Epidermal melanocyte (primary cell): ENCODE data around the gene SLIT1.

ENCODE experiments used
- DNase-seq: peaks from one replicate; pipeline ENCODE4 v3.0.0; 2011; ENCODE audit warnings: low spot score; ENCODE audit not compliant: insufficient read length

The SLIT1 gene

GRCh38 chr10:97065128-97065527 lies 120.6 kb downstream of the SLIT1 start:
- DNase-seq, result no peak

DNA sequence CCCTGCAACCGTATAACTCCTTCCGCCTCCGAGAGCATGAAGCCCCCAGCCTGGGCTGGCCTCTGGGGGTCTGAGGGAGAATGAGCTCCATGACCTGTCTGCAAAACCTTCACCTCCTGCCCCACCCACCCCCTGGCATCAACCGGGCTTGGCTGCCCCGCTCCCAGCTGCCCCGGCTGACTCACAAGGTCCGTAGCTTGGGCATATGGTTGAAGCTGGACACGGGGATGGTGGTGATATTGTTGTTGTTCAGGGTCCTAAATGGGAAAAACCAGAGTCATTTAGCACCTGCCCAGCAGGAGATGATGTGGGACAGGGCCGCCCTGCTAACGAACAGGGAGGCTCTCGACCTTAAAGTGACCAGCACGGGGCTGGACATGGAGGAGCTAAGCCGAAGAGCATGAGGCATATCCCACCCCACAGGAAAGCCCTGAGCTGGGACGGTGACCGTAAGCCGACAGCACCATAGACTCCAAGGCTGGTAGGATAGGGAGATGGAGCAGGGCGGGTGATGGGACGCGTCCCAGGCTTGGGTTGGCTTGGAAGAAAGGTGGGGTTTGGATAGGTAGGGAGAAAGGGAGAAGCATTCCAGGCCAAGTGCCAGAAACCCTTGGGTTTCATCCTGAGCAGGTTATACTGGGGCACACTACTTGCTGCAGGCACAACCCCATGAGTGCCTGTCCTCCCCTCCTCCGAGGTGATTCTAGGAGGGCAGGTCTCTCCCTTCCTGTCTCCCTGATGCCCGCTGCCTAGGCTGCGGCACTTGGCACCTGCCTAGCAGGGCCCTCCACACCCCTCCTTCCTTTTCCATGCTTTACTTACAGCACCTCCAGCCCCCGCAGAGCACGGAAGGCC lies 121.5 kb downstream of the SLIT1 start:
- DNase-seq, result no peak

DNA sequence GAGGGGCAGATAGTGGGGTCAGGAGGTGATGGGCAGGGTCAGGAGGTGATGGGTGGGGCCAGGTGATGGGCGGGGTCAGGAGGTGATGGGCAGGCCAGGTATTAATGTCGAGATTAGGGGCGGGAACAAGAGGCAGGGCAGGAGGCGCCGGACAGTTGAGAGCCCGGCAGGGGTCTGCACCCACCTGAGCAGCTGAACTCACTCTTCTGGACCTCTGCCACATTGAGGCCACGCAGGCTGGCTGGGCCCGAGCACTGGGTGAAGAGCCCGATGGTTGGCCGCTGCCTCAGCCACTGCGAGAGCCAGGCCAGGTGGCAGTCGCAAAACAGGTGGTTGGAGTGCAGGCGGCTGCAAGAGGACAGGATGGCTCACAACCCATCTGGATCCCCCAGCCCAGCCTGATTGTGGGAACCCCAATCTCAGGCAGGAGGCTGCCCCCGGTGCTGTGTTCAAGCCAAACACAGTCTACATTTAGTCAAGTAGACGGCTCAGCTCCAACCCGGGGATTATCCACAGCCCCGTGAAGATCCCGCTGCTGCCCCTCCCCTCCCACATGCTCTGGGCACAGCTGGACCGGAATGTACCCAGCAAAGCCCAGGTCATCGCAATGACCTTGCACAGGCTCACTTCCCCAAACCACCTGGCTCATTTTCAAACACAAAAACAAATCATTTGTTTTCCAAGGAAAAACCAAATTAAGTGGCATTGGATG lies 122.3 kb downstream of the SLIT1 start:
- no peak for DNase-seq

DNA sequence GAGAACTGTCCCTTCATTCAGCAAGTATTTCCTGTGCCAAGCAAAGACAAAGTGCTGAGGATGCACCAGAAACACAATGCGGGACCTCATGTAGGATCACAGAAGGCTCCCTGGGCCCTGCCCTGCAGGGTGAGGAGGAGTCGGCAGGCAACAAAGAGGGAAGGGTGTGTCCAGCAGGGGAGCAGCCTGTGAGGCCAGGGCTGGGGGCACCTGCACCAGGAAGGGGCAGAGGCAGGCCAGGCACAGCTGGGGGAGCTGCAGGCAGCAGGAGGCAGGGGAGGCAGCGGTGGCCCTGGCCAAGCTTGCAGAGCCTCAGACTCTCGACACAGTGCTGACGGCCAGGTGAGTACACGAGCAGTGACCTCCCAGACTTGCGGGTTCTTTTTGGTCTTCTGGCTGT lies 123.3 kb downstream of the SLIT1 start:
- no peak for DNase-seq

DNA sequence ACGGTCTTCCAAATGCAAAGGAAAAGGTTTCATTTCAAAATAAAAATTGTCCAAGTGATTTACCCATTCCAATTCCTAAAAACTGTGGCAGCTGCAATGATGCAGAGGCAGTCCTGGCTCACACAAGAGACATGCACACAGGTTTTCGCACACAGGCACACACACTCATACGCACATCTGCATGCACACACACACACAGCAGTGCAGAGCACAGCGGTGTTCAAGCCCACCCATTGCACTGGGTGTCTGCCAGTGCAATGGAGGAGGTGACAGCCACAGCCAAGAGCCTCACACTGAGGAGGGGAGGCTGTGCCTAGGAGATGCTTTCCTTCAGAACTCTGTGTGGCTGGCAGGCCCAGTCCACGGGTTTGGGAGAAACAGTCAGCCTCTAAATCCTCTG lies 123.7 kb downstream of the SLIT1 start:
- no peak for DNase-seq

- DNase-seq, result no peak
Measured at GRCh38 chr10:97061423-97061822, 124.3 kb downstream of the SLIT1 start.

DNA sequence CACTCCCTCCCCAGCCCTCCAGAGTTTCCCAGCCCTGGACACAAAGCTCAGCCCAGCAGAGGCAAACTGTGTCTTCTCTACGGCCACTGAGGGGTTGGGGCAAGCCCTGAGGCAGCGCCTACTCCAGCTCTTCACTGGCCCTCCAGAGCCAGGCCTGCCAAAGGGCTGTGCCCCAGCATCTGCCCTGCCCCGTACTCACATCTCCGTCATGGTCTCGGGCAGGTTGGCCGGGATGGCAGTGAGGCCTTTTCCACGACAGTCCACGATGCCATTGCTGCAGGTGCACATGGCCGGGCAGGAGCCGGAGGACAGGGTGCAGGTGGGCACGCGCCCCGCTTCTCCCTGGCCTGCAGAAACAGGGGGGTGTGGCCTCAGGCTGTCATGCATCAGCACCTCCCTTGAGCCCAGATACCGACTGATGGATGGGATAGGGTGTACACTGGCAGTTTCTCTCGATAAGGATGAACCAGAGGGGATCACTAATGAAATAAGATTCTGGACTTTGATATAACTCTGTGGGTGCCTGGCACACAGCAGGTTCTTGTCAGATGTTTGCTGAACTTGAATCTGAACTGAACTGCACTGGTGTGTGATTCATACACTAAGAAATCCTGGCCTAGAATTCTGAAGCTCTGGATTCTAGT lies 125.2 kb downstream of the SLIT1 start:
- DNase-seq, result no peak

- DNase-seq, result no peak
Measured at GRCh38 chr10:97059872-97060205, 125.9 kb downstream of the SLIT1 start.

DNA sequence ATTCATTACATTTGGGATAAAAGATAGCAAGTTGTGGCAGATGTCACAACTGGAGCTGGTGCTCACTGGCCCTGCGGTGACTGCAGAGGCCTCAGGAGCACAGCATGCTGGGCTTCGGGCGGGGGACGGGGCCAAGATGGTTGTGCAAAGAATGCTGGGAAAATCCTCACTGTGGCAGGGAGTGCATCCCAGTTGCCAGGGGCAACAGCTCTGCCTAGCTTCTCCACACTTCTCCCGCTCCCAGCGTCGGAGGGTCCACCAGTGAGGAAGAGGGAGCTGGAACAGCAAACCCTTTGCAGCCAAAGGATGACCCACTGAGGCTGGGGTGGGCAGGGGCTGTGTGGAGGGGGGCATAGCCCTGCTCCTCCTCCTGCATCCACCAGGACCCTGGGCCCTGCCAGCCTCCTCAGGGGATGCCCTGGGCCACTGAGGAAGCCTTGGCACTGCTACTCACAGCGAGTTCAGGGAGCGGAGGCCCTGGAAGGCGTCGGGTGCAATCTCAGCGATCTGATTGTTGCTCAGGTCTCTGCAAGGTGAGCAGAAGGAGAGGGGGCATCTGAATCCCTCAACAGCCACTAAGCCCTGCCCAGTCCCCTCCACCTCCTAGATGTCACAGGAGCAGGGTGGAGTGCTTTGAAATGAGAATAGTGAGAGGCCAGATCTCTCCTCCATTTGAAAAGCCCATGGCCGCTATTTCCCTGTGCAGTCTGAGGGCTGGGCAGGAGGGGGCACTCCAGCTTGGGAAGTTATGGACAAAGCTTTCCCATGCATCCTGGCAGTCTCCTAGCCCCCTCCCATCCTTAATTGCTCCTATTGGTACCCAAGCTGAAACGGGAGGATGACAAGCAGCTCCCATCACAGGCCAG lies 126.5 kb downstream of the SLIT1 start:
- DNase-seq, result no peak

- no peak for DNase-seq
Measured at GRCh38 chr10:97058521-97058920, 127.2 kb downstream of the SLIT1 start.

GRCh38 chr10:97057491-97058235 lies 128.1 kb downstream of the SLIT1 start:
- DNase-seq, result no peak

DNA sequence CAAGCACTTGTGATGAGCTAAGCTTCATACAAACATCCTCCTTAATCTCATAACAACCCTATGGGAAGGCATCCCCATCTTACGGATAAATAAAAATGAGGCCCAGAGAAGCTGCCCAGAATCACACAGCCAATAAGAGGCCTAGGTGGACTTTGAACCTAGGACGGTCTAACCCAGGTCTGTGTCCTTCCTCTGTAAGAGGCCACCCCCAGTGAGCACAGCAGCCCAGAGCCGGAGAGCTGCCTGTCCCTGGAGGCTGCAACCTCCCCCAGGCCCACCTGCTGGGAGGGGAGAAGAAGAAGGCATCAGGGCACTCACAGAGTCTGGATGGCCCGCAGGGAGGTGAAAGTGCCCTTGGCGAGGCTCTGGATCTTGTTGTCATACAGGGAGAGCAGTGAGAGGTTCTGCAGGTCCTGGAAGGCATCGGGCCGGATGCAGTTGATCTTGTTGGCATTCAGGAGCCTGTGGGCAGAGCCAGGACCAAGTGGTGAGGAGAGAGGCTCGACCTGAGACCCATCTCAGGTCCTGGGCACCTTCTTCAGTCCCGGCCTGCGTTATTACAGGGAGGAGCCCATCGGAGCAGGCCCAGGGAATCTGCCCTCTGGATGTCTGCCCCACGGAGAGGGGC lies 129.6 kb downstream of the SLIT1 start:
- DNase-seq, result no peak

DNA sequence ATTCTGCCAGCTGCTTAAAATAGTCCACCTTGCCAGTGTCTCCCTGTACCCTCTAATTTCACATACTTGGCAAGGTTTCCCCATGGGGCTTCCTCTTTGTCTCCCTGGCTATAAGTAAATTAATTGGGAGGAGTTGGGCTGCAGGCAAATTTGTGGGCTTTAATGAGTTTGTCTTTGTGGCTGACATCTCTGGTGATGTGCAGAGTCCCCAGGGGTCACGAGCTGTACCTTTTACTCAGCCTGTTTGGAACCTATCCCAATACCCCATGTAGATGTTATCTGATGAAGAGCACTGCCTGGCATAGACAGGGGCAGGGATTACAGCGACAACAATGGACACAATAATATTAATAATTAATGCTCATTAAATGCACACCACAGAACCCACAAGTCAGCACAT lies 132.5 kb downstream of the SLIT1 start:
- no peak for DNase-seq

DNA sequence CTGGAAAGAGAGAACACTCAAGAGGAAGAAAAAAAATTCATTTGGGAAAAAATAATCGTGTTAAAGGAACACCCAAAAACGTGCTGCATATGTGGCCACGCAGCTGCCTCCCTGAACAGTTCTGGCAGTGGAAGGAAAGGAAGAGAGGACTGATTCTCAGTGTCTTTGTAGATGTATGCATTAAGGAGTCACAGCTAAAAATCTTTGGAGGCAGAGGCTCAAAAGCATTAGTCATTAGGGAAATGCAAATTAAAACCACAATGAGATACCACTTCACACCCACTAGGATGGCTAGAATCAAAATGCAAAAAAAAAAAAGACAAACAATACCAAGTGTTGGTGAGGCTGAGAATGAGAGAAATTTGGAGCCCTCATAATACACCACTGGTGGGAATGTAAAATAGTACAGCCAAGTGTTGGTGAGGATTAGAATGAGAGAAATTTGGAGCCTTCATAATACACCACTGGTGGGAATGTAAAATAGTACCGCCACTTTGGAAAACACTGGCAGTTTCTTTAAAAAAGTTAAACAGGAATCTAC lies 134.7 kb downstream of the SLIT1 start:
- DNase-seq, result no peak

- DNase-seq, result no peak
Measured at GRCh38 chr10:97050205-97050745, 135.5 kb downstream of the SLIT1 start.

DNA sequence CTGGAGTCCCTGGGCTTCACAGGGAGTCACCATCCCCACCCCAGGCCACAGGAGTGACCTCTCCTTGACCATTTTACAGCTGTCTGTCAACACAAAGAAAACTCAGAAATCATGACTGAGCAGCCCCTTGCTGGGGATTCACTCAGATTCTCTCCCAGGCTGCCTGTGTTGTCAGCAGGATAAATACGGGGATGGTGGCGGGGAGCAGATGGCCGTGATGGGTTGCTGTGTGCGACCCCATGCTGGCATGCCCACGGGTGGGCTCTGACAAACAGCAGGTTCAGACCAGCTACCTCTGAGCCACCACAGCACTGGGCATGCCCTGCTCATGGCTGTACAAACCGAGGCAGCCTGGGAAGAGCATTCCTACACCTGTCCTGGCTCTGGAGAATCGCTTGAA lies 136.1 kb downstream of the SLIT1 start:
- no peak for DNase-seq

DNA sequence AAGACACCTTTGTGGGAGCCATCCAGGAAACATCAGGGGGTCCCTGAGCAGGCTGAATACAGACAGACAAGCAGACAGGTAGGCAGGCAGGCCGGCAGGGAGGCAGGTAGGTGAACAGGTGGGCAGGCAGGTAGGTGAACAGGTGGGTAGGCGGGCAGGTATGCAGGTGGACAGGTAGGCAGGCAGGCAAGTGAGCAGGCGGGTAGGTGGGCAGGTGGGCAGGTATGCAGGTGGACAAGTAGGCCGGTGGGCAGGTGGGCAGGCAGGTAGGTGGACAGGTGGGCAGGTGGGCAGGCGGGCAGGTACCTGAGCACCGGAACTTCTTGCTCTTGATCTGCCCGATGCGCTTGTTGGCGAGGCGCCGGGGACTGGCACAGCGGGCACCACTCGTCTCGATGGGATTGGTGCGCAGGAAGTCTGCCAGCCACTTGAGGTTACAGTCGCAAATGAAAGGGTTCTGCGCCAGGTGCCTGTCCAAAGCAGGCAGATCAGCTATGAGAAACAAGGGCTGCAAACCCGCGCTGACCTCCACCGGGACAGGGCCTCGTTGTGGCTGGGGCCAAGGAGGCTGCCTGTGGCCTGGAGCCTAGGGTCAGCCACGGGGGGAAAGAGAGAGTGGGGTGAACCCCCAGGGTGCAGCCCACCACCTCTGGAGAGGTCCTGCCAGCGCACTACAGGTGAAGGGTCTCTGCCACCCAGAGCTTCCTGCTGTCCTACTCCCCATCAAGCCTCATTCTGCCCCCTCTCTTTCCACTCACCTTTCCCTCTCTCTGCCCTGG lies 136.9 kb downstream of the SLIT1 start:
- DNase-seq, result no peak

DNA sequence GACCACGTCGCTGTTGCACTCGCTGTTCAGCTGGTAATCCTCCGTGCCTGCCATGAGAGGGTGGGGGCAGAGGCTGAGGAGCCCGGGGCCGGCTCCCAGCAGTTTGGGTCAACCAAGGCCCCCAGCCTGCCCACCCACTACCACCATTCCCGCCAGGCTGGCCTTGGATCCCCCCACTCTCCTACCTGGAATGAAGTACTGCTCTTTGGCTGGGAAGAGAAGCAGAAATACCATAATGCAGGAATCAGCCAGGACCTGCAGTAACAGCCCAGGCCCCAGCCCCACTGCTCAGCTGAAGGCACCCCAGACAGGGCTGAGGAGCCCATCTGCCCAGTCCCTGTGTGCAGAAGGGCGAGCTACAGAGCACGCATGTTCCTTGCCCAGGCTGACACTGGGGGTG lies 138.0 kb downstream of the SLIT1 start:
- no peak for DNase-seq
